HFFc6 (cell line): Measurements from ENCODE around the gene ZDHHC19. TPM values are rescaled to one million over a fixed set of nuclear protein-coding genes. Genes with fewer than 3 reads are reported as not detected.

Experiments
- DNase-seq: peaks from one replicate; pipeline ENCODE4 v3.0.0-alpha.2; 2018
- H3K27ac Mint-ChIP-seq: 2 replicates; pipeline ENCODE4 v1.8.0; 2020; ENCODE audit warnings: mild to moderate bottlenecking, mixed read lengths
- H3K27me3 Mint-ChIP-seq: 2 replicates; pipeline ENCODE4 v1.8.0; 2021; ENCODE audit warnings: mild to moderate bottlenecking, moderate library complexity, mixed read lengths; ENCODE audit not compliant: insufficient read depth
- H3K36me3 Mint-ChIP-seq: 2 replicates; pipeline ENCODE4 v1.8.0; 2021; ENCODE audit warnings: low read depth, mixed read lengths
- H3K4me1 Mint-ChIP-seq: 2 replicates; pipeline ENCODE4 v1.8.0; 2020; ENCODE audit warnings: low read depth, mixed read lengths
- H3K4me3 Mint-ChIP-seq: 2 replicates; pipeline ENCODE4 v1.8.0; 2020; ENCODE audit warnings: mild to moderate bottlenecking, moderate library complexity, mixed read lengths
- H3K9me3 Mint-ChIP-seq: 2 replicates; pipeline ENCODE4 v1.8.0; 2020; ENCODE audit warnings: mild to moderate bottlenecking, mixed read lengths
- CTCF ChIP-seq: fragments of 200-600 bp; sonication (generic); IDR thresholded peaks from 2 replicates; pipeline ENCODE4 v1.5.0; 2021; ENCODE audit warnings: antibody characterized with exemption, mild to moderate bottlenecking
- total RNA-seq, 6 experiments: library from RNA; stranded (reverse); fragmentation: NEBNext Ultra II Directional; extraction: Animal tissue kit (Norgen Biotek cat#: 25700); gene quantifications; 2 replicates in 1 of 6; 3 replicates in 5 of 6; pipeline ENCODE4 v1.2.3, GENCODE V29; 2021

The ZDHHC19 gene
- total RNA-seq, 6 experiments from 2014 or later = not detected

- Mint-ChIP-seq H3K4me1 (no peaks in the 10 kb centered on the region), H3K36me3 (no peaks in the 10 kb centered on the region), H3K4me3 (no peak overlapping the region), H3K9me3 (no peaks in the 10 kb centered on the region), H3K27ac (no peak overlapping the region), H3K27me3 (peaks cover 8% of the 10 kb centered on the region; the same call in 1 of the 2 replicates)
- DNase-seq = no peak
- TF ChIP-seq CTCF = no peak
Observed at GRCh38 chr3:196194542-196194915, 16.7 kb downstream of the ZDHHC19 start.

GRCh38 chr3:196193736-196194541 lies 17.3 kb downstream of the ZDHHC19 start:
- no peaks in the 10 kb centered on the region for H3K4me1 Mint-ChIP-seq
- peaks cover 8% of the 10 kb centered on the region; the same call in 1 of the 2 replicates for H3K27me3 Mint-ChIP-seq
- DNase-seq = no peak
- H3K27ac Mint-ChIP-seq = no peak overlapping the region
- H3K36me3 Mint-ChIP-seq = no peaks in the 10 kb centered on the region
- H3K4me3 Mint-ChIP-seq = no peak overlapping the region
- H3K9me3 Mint-ChIP-seq = no peaks in the 10 kb centered on the region
- no peak for TF ChIP-seq CTCF

DNA sequence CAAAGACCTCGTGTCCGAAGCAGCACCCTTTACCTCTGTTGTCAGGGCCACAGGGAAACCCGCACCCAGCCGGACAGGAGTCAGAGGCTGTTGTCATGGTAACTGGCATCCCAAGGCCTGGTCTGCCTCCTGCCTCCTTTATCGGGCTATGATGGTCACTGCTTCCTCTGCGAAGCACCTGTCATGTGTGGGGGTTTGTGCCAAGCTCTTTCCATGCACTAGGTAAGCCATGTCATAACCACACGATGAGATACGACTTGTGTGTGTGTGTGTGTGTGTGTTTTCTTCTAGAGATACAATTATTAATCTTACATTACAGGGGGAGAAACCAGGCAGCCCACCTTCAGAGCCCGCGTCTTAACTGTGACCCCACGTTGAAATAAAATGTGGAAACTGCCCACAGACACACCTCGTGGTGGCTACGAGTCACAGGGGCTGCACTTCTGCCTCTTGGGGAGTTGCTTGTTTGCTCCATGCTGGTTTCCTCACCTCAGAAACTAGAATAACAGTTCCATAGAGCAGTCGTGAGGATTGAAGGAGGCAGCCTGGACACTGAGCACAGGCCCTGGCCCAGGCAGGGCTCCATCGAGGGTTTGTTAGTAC lies 18.0 kb downstream of the ZDHHC19 start:
- TF ChIP-seq CTCF = no peak
- Mint-ChIP-seq H3K4me1 (no peaks in the 10 kb centered on the region), H3K9me3 (no peaks in the 10 kb centered on the region), H3K4me3 (no peak overlapping the region), H3K27me3 (peaks cover 8% of the 10 kb centered on the region; the same call in 1 of the 2 replicates), H3K27ac (no peak overlapping the region), H3K36me3 (no peaks in the 10 kb centered on the region)
- no peak for DNase-seq

GRCh38 chr3:196192524-196193051 lies 18.6 kb downstream of the ZDHHC19 start:
- no peak for DNase-seq
- H3K4me1 Mint-ChIP-seq = no peaks in the 10 kb centered on the region
- peaks cover 8% of the 10 kb centered on the region; the same call in 1 of the 2 replicates for H3K27me3 Mint-ChIP-seq
- no peak overlapping the region for H3K27ac Mint-ChIP-seq
- no peaks in the 10 kb centered on the region for H3K36me3 Mint-ChIP-seq
- TF ChIP-seq CTCF = no peak
- H3K9me3 Mint-ChIP-seq = no peaks in the 10 kb centered on the region
- H3K4me3 Mint-ChIP-seq = no peak overlapping the region

DNA sequence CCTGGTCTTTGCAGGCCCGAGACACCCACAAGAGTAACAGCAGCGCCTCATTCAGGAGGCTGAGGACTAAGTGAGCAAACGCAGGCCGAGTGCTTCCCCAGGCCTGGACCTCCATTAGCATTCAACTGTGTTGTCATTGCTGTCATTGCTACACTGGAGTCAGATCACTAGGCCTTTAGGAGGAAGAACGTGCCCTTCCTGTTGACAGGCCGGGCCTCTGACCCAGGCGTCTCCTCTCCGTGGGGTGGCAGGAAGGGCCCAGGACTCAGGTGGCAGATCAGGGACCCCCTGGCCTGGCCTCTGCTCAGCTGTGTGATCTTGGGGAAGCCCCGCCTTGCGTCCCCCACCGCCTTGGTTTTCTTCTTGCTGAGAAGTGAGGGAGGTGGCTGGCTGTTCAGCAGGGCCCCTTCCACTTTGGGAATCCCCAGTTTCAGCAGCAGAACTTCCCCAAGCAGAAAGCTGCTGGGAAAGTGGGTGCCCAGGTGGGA lies 19.1 kb downstream of the ZDHHC19 start:
- no peak for DNase-seq
- Mint-ChIP-seq H3K9me3 (no peaks in the 10 kb centered on the region), H3K27ac (no peak overlapping the region), H3K27me3 (peaks cover 10% of the 10 kb centered on the region; the same call in 1 of the 2 replicates), H3K4me3 (no peak overlapping the region), H3K4me1 (no peaks in the 10 kb centered on the region), H3K36me3 (no peaks in the 10 kb centered on the region)
- no peak for TF ChIP-seq CTCF
